ENCODE results near the gene GANAB. TPM values are rescaled to one million over a fixed set of nuclear protein-coding genes. Genes with fewer than 3 reads are reported as not detected.

Gene GANAB
- total RNA-seq, 4 donors from 2014 or later = 76.0 to 118 (median 102) TPM

DNA sequence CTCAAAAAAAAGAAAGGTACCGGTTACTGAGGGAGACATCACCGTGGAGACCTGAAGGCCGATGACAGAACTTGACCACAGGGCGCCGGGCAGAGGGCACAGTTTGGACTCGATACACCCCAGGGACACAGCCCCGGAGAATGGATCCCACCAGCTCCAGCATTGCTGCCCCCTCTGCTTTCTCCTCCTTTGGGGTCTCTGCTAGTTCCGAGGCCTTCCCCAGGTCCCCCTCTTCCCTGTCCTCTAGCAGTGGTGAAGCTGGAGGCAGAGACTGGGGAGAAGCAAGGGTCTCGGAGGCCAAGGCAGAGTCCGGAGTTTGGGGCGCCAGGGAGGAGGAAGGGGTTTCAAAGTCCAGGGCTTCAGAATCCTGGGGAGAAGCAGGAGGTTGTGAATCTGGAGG is 67.9 kb downstream of the GANAB start:
- H3K4me3 ChIP-seq = no peak overlapping the region
- H3K4me1 ChIP-seq = peaks cover 25% of the 10 kb centered on the region
- 94% methylated on average over 11 of the region's 11 CpGs for WGBS
- no peak for DNase-seq (ENCODE audit: low spot score in 2 of 2)
- no peaks in the 10 kb centered on the region for H3K27me3 ChIP-seq
- H3K9me3 ChIP-seq = no peaks in the 10 kb centered on the region
- TF ChIP-seq, protein P1, sequence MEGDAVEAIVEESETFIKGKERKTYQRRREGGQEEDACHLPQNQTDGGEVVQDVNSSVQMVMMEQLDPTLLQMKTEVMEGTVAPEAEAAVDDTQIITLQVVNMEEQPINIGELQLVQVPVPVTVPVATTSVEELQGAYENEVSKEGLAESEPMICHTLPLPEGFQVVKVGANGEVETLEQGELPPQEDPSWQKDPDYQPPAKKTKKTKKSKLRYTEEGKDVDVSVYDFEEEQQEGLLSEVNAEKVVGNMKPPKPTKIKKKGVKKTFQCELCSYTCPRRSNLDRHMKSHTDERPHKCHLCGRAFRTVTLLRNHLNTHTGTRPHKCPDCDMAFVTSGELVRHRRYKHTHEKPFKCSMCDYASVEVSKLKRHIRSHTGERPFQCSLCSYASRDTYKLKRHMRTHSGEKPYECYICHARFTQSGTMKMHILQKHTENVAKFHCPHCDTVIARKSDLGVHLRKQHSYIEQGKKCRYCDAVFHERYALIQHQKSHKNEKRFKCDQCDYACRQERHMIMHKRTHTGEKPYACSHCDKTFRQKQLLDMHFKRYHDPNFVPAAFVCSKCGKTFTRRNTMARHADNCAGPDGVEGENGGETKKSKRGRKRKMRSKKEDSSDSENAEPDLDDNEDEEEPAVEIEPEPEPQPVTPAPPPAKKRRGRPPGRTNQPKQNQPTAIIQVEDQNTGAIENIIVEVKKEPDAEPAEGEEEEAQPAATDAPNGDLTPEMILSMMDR (IDR thresholded peaks at IDR 0.05) = no peak
- TF ChIP-seq POLR2A (IDR thresholded peaks at IDR 0.05) (no peak), EP300 (IDR thresholded peaks at IDR 0.05) (no peak)
- H3K27ac ChIP-seq = no peak overlapping the region
- H3K36me3 ChIP-seq = peaks cover 52% of the 10 kb centered on the region

DNA sequence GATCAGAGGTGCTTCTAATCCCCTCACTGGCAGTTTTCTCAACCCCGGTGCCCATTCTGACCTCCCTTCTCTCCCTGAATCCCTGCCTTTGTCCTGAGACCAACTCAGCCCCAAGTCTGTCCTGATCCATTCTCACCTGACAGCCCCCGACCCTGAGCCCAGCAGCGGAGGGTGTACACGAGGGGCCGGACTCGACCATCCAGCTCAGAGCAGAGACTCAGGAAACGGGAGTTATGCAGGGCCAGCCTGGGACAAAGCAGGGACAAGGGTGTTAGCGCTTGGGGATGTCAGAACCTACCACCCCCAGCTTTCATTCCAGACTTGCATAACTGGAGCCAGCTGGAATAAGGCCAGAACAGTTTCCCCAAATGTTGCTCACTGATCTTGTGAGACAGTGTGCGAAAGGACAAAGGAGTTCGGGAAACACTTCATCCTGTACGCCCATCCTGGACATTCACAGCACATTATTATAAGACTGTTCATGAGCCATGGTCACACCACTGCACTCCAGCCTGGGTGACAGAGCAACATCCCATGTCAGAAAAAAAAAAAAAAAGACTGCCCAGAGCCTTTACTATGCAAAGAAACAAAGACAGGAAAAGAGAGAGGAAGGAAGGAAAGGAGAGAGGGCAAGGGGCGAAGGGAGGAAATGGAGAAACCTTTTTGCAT is 69.2 kb downstream of the GANAB start:
- WGBS = 64% methylated on average over 11 of the region's 12 CpGs
- H3K4me3 ChIP-seq = no peak overlapping the region
- H3K27ac ChIP-seq = peak overlapping the region; percentile 58
- H3K36me3 ChIP-seq = peaks cover 49% of the 10 kb centered on the region
- TF ChIP-seq POLR2AphosphoS5 (IDR thresholded peaks at IDR 0.05) (no peak), EP300 (IDR thresholded peaks at IDR 0.05) (no peak), POLR2A (IDR thresholded peaks at IDR 0.05) (no peak)
- TF ChIP-seq, protein P1 (IDR thresholded peaks at IDR 0.05) = no peak
- H3K9me3 ChIP-seq = no peaks in the 10 kb centered on the region
- H3K4me1 ChIP-seq = peaks cover 37% of the 10 kb centered on the region
- H3K27me3 ChIP-seq = no peaks in the 10 kb centered on the region
- DNase-seq (ENCODE audit: low spot score in 2 of 2) = no peak

DNA sequence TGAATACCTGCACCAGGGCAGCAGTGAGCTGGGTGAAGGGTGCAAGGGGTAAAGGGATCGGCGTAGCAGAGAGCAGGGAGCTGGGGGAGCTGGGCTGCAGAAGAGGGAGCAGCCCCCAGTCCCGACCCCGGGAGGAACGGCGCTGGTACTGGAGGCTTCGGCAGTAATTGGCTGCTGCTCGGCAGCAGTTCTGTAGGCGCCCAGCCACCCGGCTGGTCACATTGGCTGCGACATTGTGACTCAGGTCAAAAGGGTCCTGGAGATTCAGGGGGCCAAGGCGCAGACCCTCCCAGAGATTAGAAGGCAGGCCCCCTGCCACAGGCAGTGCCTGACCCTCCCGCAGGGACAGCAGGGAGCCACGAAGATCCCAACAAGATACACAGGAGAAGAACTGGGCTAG is 70.6 kb downstream of the GANAB start:
- peak overlapping the region; percentile 93 for H3K27ac ChIP-seq

DNA sequence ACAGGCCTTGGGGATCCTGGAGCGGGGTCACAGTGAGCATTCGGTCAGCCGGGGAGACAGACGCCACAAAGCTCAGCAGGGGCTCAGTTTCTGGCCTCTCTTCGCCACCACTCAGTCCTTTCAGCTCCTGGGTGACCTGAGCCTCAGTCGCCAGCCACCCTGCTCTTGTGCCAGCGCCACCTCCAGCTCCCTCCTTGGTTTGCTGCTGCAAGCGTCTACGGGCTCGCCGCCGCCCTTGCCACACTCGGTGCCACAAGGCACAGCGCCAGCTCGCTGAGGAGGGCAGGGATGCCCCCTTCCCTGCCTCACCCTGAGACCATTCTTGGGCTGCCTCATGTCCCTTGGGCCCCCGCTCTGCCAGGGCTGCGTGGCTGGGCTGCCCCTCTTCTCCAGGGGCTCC is 71.3 kb downstream of the GANAB start:
- Histone ChIP-seq H3K36me3 (peaks cover 53% of the 10 kb centered on the region), H3K4me1 (peaks cover 45% of the 10 kb centered on the region), H3K27ac (peak overlapping the region; percentile 93), H3K4me3 (peak overlapping the region; percentile 92), H3K9me3 (no peaks in the 10 kb centered on the region), H3K27me3 (no peaks in the 10 kb centered on the region)
- DNase-seq (ENCODE audit: low spot score in 2 of 2) = peak in 1 of 2 donors; percentile 67
- TF ChIP-seq POLR2AphosphoS5 (IDR thresholded peaks at IDR 0.05) (no peak), EP300 (IDR thresholded peaks at IDR 0.05) (no peak), POLR2A (IDR thresholded peaks at IDR 0.05) (no peak)
- TF ChIP-seq, protein P1 (IDR thresholded peaks at IDR 0.05) = no peak
- WGBS = 37% methylated on average over 17 of the region's 17 CpGs

More for the DNA sequence above, 70.6 kb downstream of the GANAB start:
- DNase-seq (ENCODE audit: low spot score in 2 of 2) = no peak
- Histone ChIP-seq H3K36me3 (peaks cover 47% of the 10 kb centered on the region), H3K4me3 (peak overlapping the region; percentile 92), H3K4me1 (peaks cover 44% of the 10 kb centered on the region), H3K9me3 (no peaks in the 10 kb centered on the region), H3K27me3 (no peaks in the 10 kb centered on the region)
- TF ChIP-seq POLR2A (IDR thresholded peaks at IDR 0.05) (no peak), POLR2AphosphoS5 (IDR thresholded peaks at IDR 0.05) (no peak), EP300 (IDR thresholded peaks at IDR 0.05) (no peak)
- TF ChIP-seq, protein P1 (IDR thresholded peaks at IDR 0.05) = no peak
- 80% methylated on average over 14 of the region's 14 CpGs for WGBS

Other genes with a start within 250 kb of the GANAB start
- gene SCGB1A1, start 227.6 kb downstream of the GANAB start, total RNA-seq = not detected
- 1,000 to 10,000 TPM; 1,174 to 1,475 (median 1,322) TPM for gene AHNAK, start 99.8 kb downstream of the GANAB start, total RNA-seq
- gene EEF1G, start 72.7 kb downstream of the GANAB start, total RNA-seq = 1,000 to 10,000 TPM; 1,221 to 2,946 (median 2,495) TPM
- 10 to 100 TPM in 3 of 4 donors, 1 to 10 TPM in 1; 8.0 to 16.3 (median 12.5) TPM for gene TUT1, start 55.1 kb downstream of the GANAB start, total RNA-seq
- 100 to 1,000 TPM; 107 to 125 (median 110) TPM for gene MTA2, start 44.7 kb downstream of the GANAB start, total RNA-seq
- 10 to 100 TPM; 43.1 to 74.8 (median 55.8) TPM for gene EML3, start 33.8 kb downstream of the GANAB start, total RNA-seq
- 1 to 10 TPM in 3 of 4 donors, under 1 TPM in 1; 0.80 to 4.9 (median 2.3) TPM for gene ROM1, start 33.4 kb downstream of the GANAB start, total RNA-seq
- gene B3GAT3, start 24.6 kb downstream of the GANAB start, total RNA-seq = 10 to 100 TPM; 29.9 to 54.1 (median 40.6) TPM
- gene INTS5, start 6.7 kb upstream of the GANAB start, total RNA-seq = 10 to 100 TPM; 17.7 to 35.1 (median 31.4) TPM
- gene C11orf98, start 18.6 kb upstream of the GANAB start, total RNA-seq = 10 to 100 TPM; 12.8 to 29.3 (median 25.7) TPM
- gene CSKMT, start 18.7 kb upstream of the GANAB start, total RNA-seq = 1 to 10 TPM; 2.8 to 6.0 (median 4.2) TPM
- 10 to 100 TPM in 2 of 4 donors, 1 to 10 TPM in 2; 9.1 to 12.4 (median 9.8) TPM for gene UQCC3, start 25.1 kb upstream of the GANAB start, total RNA-seq
- gene LBHD1, start 25.7 kb upstream of the GANAB start, total RNA-seq = 1 to 10 TPM; 1.7 to 8.7 (median 3.3) TPM
- 100 to 1,000 TPM; 125 to 194 (median 143) TPM for gene UBXN1, start 32.5 kb upstream of the GANAB start, total RNA-seq
- 1 to 10 TPM; 3.3 to 7.6 (median 5.9) TPM for gene LRRN4CL, start 42.9 kb upstream of the GANAB start, total RNA-seq
- 10 to 100 TPM; 28.9 to 76.3 (median 59.3) TPM for gene BSCL2, start 60.8 kb upstream of the GANAB start, total RNA-seq
- gene GNG3, start 61.1 kb upstream of the GANAB start, total RNA-seq = under 1 TPM in 1 of 4 donors, not detected in 3; 0.68 TPM
- gene HNRNPUL2, start 80.8 kb upstream of the GANAB start, total RNA-seq = 10 to 100 TPM; 21.1 to 51.5 (median 33.6) TPM
- gene TTC9C, start 81.9 kb upstream of the GANAB start, total RNA-seq = 10 to 100 TPM; 16.3 to 42.3 (median 31.7) TPM
- gene ZBTB3, start 107.5 kb upstream of the GANAB start, total RNA-seq = 10 to 100 TPM; 10.9 to 32.2 (median 14.3) TPM
- 100 to 1,000 TPM in 1 of 4 donors, 10 to 100 TPM in 3; 46.9 to 117 (median 52.1) TPM for gene POLR2G, start 115.0 kb upstream of the GANAB start, total RNA-seq
- gene TAF6L, start 124.8 kb upstream of the GANAB start, total RNA-seq = 10 to 100 TPM; 10.2 to 48.7 (median 21.9) TPM
- gene TMEM179B, start 140.8 kb upstream of the GANAB start, total RNA-seq = 10 to 100 TPM; 37.6 to 72.6 (median 59.8) TPM
- 10 to 100 TPM; 15.9 to 30.2 (median 23.4) TPM for gene TMEM223, start 145.4 kb upstream of the GANAB start, total RNA-seq
- gene NXF1, start 158.8 kb upstream of the GANAB start, total RNA-seq = 100 to 1,000 TPM in 3 of 4 donors, 10 to 100 TPM in 1; 88.1 to 156 (median 115) TPM
- 10 to 100 TPM; 26.8 to 47.8 (median 43.2) TPM for gene STX5, start 185.4 kb upstream of the GANAB start, total RNA-seq
- gene TEX54, start 186.2 kb upstream of the GANAB start, total RNA-seq = not detected
- gene WDR74, start 193.0 kb upstream of the GANAB start, total RNA-seq = 10 to 100 TPM; 63.3 to 79.8 (median 70.3) TPM
- gene SLC3A2, start 234.3 kb upstream of the GANAB start, total RNA-seq = 100 to 1,000 TPM; 170 to 234 (median 198) TPM